Activated CD8-positive, alpha-beta memory T cell treated with anti-CD3 and anti-CD28 coated beads for 4 hours (primary cell): Measurements from ENCODE around the gene ABR.
"Not testable (repeated sequence)": the region's sequence is repeated elsewhere in the genome, so short reads cannot be mapped to it uniquely, and the experiment has no call there.

ENCODE experiments used
- DNase-seq, 2 donors: peaks; one replicate each; pipeline ENCODE4 v3.0.0-alpha.2; 2020; ENCODE audit warnings: low read depth in 2 of 2

The ABR gene

GRCh38 chr17:1173432-1174262, 6.1 kb downstream of the ABR start:
- DNase-seq: no peak

DNA sequence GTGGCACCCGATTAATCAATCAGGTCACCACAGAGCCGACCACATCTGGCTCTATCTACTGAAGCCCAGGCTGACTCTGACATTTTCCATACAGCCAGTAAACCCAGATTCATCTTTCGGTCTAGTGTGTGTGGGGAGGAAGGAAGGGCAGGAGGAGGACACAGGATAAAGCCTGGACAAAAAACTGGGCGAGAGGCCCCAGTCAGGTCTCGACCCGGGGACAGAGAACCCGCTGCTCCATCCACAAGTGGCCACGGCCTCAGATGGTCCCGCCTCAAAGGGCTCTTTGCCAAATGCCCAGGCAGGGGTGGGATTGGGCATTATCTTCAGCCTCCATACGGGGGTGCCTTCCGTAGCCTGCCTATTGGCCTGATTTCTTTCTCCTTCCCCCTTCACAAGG, 7.8 kb downstream of the ABR start:
- DNase-seq: no peak

GRCh38 chr17:1170739-1171138, 9.0 kb downstream of the ABR start:
- DNase-seq: no peak

DNA sequence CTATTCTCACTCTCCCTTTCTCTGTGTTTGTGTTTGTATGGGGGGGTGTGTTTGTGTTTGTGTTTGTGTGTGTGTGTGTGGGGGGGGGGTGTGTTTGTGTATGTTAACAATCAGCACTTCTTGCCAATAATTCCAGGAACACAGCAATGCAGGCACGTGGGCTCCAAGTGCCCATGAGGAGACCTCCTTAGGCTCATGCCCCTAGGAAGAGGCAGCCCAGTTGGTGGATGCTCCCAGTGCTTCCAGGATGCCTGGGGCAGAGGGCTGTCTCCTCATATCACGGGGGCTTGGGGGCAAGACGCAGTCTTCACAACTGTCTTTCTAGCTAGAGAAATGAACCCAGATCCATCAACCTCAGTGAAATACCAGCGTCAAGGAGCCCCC, 9.9 kb downstream of the ABR start:
- no peak for DNase-seq

- DNase-seq: no peak
These were observed 10.4 kb downstream of the ABR start for GRCh38 chr17:1169221-1169928.

DNA sequence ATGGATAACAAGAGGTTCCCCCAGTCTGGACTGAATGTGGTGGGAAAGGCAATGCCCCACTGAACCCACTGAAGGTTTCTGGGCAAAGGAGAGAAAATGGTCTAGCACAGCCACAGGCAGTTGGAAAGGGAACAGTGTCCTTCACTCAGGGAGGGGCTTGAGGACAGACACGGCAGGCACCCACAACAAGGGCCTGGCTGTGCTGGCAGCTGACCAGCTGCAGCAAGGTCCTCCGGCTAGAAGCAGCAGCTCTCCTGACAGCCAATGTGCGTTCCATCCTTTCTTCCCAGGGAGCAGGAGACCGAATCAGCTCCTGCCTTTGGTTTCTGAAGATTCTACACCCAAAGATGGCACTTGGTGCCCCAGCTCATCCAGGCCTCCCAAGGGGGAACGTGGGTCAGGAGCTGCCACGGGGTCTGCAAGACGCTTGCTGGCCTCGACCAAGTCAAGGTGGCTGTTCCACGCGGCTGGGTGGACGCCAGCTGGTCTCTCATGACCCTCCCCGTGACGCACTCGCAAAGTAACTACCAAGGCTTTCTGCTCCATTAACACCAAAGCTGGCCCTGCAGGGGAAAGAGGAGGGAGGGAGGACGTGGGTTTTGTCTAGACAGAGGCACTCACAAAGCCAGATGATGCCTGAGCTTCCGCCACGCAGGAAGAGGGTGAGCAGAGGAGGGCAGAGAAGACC, 11.1 kb downstream of the ABR start:
- no peak for DNase-seq

- DNase-seq: no peak
These were observed 13.5 kb downstream of the ABR start for GRCh38 chr17:1166276-1166675.

GRCh38 chr17:1165836-1166235, 13.9 kb downstream of the ABR start:
- DNase-seq: no peak

DNA sequence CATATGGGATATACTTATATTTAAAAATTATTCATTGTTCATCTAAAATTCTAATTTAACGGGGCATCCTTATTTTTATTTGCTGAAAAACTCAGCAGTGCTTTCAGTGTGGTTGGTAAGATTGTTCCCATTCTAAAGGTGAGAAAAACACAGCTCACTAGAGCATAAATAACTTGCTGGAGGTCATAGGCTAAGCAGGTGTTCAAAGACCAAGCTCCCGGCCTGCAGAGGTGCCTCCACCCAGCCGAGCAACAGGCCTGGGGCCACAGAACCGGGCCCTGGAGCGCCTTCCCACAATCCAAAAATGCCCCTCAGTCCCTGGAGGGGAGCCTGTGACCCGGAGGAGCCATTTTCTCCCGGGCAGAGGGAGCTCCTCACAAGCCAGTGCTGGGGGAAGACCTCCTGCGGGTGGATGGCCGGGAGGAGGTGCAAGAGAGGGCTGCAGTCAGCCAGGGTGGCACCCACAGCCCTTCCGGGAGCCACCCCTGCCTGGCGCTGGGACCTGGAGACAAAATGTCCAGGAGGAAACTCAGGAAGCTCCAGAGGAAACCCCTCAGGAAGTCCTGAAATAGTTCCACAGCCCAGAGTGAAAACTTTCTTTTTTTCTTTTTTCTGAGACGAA, 14.7 kb downstream of the ABR start:
- no peak for DNase-seq

DNA sequence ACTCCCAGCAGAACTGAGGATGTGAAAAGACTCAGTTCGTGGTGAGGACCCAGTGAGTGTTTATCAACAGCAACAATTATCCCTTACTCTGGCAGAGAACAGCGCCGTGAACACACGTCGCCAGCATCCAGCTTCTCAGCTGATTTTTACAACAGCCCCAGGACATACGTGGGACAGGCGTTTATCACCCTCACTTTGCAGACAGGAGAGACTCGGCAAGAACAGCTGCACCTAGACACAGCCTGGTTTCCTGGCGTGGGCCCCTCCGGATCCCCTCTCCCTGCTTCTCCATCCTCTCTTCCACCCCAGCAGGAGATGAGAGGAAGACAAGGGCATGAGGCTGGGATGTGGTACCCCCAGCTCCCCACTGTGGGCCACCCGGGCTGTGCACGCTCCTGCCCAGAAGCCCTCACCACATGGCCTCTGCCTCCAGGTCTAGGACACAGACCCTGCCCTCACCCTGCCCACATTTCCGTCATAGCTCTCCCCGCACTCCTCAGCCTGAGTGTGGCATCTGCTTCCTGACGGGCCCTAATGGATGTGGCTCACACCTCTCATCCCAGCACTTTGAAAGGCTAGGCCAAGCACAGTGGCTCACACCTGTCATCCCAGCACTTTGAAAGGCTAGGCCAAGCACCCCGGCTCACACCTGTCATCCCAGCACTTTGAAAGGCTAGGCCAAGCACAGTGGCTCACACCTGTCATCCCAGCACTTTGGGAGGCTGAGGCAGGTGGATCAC, 17.5 kb downstream of the ABR start:
- no peak for DNase-seq

- no peak for DNase-seq
These were observed 19.0 kb downstream of the ABR start for GRCh38 chr17:1160591-1161390.

DNA sequence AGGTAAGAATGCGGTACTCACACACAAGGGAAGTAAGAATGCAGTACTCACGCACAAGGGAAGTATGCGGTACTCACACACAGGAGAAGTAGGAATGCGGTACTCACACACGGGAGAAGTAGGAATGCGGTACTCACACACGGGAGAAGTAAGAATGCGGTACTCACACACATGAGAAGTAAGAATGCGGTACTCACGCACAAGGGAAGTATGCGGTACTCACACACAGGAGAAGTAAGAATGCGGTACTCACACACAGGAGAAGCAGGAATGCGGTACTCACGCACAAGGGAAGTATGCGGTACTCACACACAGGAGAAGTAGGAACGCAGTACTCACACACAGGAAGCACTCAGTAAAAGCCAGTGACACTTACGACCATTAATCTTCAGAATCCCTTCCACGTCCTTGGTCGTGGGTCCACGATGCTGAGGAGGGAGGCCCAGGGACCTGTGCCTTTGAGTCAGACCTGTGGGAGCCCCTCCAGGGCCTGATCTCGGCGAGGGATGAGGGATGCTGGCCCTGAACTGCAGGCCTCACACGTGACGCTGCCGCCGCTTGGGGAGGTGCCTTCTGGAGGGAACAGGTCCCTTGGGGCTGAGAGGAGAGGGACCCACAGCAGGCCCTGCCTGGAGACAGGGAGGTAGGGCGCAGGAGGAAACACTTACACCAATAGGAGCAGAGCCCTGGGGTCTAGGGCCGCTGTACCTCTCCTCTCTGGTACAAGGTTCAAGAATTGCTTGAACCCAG, 20.2 kb downstream of the ABR start:
- no peak for DNase-seq

- no peak for DNase-seq
These were observed 20.9 kb downstream of the ABR start for GRCh38 chr17:1158879-1159278.

GRCh38 chr17:1156864-1157263, 22.9 kb downstream of the ABR start:
- DNase-seq: no peak

DNA sequence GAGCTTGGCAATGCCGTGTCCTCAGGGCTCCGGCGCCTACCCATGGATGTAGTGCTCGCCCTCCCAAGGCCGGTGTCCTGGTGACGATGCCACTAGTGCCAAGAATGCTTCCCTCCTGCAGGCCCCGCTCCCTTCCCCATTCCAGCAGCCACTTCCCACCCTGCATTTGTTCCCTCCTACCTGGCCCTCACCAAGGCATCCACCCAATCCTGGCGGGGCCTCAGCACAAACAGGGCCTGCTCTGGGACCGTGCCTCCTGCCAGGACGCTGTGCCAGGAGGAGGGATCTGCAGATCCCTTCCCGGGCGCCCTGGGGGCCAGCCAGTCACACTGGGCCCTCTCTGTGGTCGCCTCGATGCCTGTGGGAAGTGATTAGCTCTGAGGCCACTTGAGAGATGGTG, 25.1 kb downstream of the ABR start:
- no peak for DNase-seq

DNA sequence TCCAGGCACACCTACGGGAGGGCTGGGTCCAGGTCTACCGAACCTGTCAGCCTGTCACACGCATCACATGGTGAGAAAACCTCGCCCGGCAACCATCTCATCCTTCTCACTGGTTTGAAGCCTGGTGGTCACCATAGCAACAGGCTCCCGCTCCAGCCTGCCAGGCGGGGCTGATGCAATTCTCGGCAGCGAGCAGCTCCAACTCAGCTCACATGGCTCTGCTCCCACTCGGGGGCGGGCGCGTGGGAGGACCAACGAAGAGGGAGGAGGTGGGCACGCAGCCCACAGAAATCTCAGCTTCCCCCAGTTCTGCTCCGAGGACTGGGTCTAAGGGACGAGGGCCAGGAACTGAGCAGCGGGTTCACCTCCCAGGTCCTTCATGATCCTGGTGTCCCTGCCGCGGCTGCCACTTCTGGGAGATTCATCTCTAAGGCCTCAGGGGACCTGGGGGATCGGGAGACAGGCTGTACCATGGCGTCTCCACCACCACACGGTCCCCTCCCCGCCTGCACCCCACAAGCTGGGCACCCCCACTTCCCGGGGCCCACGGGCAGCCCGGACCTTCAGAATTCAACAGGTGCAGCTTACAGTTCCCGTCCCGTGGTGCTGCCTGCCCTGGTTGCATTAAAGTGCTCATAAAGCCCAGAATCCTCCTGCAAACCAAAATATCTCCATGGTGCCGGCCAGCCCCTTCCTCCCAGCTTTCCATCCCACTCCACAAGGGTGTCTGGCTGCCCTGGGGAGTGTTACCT, 25.8 kb downstream of the ABR start:
- DNase-seq: no peak

GRCh38 chr17:1152582-1152981, 27.2 kb downstream of the ABR start:
- not testable (repeated sequence) for DNase-seq

- DNase-seq: no peak
These were observed 28.7 kb downstream of the ABR start for GRCh38 chr17:1150863-1151600.

DNA sequence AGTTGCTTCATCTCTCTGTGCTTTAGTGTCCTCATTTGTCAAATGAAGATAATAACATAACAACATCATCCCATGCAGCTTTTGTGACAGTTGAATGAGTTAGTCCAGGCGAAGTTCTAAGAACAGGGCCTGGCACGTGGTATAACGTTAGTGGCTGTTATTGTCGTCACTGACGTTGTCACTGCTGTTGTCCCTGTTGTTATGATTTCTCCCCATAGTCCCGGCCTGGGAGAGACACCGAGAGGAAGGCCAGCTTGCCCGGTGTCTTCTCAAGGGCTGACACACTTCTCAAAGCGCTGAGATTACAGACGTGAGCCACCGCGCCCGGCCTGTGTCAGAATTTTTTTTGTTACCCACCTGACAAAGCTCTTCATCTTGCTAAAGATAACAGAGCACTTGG, 29.9 kb downstream of the ABR start:
- no peak for DNase-seq
